HepG2 (cell line): ENCODE data around the gene EPC2.

Experiments used
- EP300 ChIP-seq, 3 experiments: sonication (generic) in 1 of 3; formaldehyde crosslinking in 1 of 3; IDR thresholded peaks; 2 replicates each; pipeline versions ENCODE4 v1.5.1 to v1.6.1; 2011 to 2020; ENCODE audit warnings: low read depth in 2 of 3, low read length in 2 of 3, borderline replicate concordance in 1 of 3, improper control_type of control experiment in 1 of 3, mild to moderate bottlenecking in 1 of 3, missing genetic modification reagents in 1 of 3, moderate library complexity in 1 of 3
- EZH2 ChIP-seq: conservative IDR thresholded peaks from 2 replicates; pipeline ENCODE4 v1.6.1; 2012; ENCODE audit warnings: mild to moderate bottlenecking, low read depth, low read length, moderate library complexity
- HDAC2 ChIP-seq: sonication (generic); formaldehyde crosslinking; IDR thresholded peaks from 2 replicates; pipeline ENCODE4 v1.4.0; 2020; ENCODE audit warnings: missing genetic modification reagents
- HNF4A ChIP-seq: sonication (generic); formaldehyde crosslinking; IDR thresholded peaks from 2 replicates; pipeline ENCODE4 v1.4.0; 2020; ENCODE audit warnings: missing genetic modification reagents
- KDM2A ChIP-seq: sonication (generic); formaldehyde crosslinking; IDR thresholded peaks from 2 replicates; pipeline ENCODE4 v1.4.0; 2020; ENCODE audit warnings: low read depth, missing genetic modification reagents, borderline replicate concordance
- KDM5B ChIP-seq: sonication (generic); formaldehyde crosslinking; IDR thresholded peaks from 2 replicates; pipeline ENCODE4 v1.4.0; 2020; ENCODE audit warnings: missing genetic modification reagents, mild to moderate bottlenecking, borderline replicate concordance
- POLR2A ChIP-seq, 2 experiments: IDR thresholded peaks; 2 replicates each; pipeline ENCODE4 v1.6.1; 2011; ENCODE audit warnings: low read depth in 2 of 2, low read length in 2 of 2, mild to moderate bottlenecking in 1 of 2, moderate library complexity in 1 of 2; ENCODE audit not compliant: insufficient read depth in 1 of 2
- POLR2AphosphoS5 ChIP-seq: IDR thresholded peaks from 2 replicates; pipeline ENCODE4 v1.6.1; 2012; ENCODE audit warnings: low read depth, low read length
- RBM22 ChIP-seq: fragments of 200-400 bp; formaldehyde crosslinking; optimal IDR thresholded peaks from 2 replicates; pipeline ENCODE3; 2017; ENCODE audit warnings: mild to moderate bottlenecking, low read length, moderate library complexity
- SRF ChIP-seq: IDR thresholded peaks from 2 replicates; pipeline ENCODE4 v1.6.1; 2011; ENCODE audit warnings: mild to moderate bottlenecking, low read depth, low read length, moderate library complexity
- SSRP1 ChIP-seq: IDR thresholded peaks from 2 replicates; pipeline ENCODE4 v1.6.1; 2016; ENCODE audit warnings: control low read depth
- ZGPAT ChIP-seq: IDR thresholded peaks from 2 replicates; pipeline ENCODE4 v1.6.1; 2016; ENCODE audit warnings: mild to moderate bottlenecking
- TF ChIP-seq, protein P1 (sequence below): fragments of 450-650 bp; IDR thresholded peaks from 2 replicates; pipeline ENCODE4 v1.6.1; 2017; ENCODE audit warnings: mild to moderate bottlenecking

DNA sequence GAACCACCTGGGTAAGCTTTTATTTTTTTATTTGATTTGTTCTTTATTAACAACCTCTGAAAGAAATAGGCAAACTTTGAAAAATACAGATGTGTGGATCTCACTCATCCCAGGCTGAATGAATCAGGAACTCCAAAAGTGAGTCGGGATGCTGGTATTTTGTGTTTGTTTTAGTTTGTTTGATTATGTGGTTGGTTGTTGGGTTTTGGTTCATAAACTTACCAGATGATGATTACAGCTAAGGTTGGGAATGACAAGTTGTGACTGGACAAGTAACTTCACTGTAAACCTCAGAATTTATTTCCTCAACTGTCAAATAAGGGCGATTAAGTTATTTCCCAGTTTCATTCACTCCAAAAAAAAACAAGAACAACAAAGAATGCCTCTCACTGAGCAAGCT, 150.0 kb downstream of the EPC2 start:
- TF ChIP-seq EZH2 (no peak), KDM5B (CRISPR knock-in tag) (no peak), EP300 (IDR thresholded peaks at IDR 0.05; ENCODE audit: low read depth in 2 of 2, low read length in 2 of 2) (no peak), EP300 (CRISPR knock-in tag; IDR thresholded peaks at IDR 0.05; ENCODE audit: borderline replicate concordance) (no peak), KDM2A (CRISPR knock-in tag) (no peak), POLR2A (IDR thresholded peaks at IDR 0.05; ENCODE audit: insufficient read depth in 1 of 2, low read depth in 2 of 2, low read length in 2 of 2) (no peak), SRF (no peak), HDAC2 (no peak), SSRP1 (CRISPR knock-in tag) (no peak), RBM22 (no peak), HNF4A (CRISPR knock-in tag) (no peak), ZGPAT (CRISPR knock-in tag) (no peak), POLR2AphosphoS5 (no peak)
- TF ChIP-seq, protein P1, sequence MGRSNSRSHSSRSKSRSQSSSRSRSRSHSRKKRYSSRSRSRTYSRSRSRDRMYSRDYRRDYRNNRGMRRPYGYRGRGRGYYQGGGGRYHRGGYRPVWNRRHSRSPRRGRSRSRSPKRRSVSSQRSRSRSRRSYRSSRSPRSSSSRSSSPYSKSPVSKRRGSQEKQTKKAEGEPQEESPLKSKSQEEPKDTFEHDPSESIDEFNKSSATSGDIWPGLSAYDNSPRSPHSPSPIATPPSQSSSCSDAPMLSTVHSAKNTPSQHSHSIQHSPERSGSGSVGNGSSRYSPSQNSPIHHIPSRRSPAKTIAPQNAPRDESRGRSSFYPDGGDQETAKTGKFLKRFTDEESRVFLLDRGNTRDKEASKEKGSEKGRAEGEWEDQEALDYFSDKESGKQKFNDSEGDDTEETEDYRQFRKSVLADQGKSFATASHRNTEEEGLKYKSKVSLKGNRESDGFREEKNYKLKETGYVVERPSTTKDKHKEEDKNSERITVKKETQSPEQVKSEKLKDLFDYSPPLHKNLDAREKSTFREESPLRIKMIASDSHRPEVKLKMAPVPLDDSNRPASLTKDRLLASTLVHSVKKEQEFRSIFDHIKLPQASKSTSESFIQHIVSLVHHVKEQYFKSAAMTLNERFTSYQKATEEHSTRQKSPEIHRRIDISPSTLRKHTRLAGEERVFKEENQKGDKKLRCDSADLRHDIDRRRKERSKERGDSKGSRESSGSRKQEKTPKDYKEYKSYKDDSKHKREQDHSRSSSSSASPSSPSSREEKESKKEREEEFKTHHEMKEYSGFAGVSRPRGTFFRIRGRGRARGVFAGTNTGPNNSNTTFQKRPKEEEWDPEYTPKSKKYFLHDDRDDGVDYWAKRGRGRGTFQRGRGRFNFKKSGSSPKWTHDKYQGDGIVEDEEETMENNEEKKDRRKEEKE = no peak
